Stomach smooth muscle (tissue), 2 donors: ENCODE data around the gene KLHL5.

ENCODE experiments used
- H3K27ac ChIP-seq: one replicate; pipeline ENCODE4 v1.7.0; 2013; ENCODE audit warnings: mild to moderate bottlenecking, low read length, inconsistent platforms
- H3K27me3 ChIP-seq, 2 donors: one replicate each; pipeline ENCODE4 v1.7.0; 2013; ENCODE audit warnings: low read length in 2 of 2; ENCODE audit not compliant: insufficient read depth in 2 of 2, control insufficient read depth in 1 of 2
- H3K36me3 ChIP-seq, 2 donors: one replicate each; pipeline ENCODE4 v1.7.0; 2013; ENCODE audit warnings: low read length in 2 of 2; ENCODE audit not compliant: control insufficient read depth in 2 of 2, insufficient read depth in 2 of 2
- H3K4me1 ChIP-seq: one replicate; pipeline ENCODE4 v1.7.0; 2013; ENCODE audit warnings: low read length; ENCODE audit not compliant: control insufficient read depth, insufficient read depth
- H3K4me3 ChIP-seq, 2 donors: one replicate each; pipeline ENCODE4 v1.7.0; 2013; ENCODE audit warnings: low read length in 2 of 2
- H3K9ac ChIP-seq, 2 donors: one replicate each; pipeline ENCODE4 v1.7.0; 2013; ENCODE audit warnings: low read length in 2 of 2, mild to moderate bottlenecking in 1 of 2
- H3K9me3 ChIP-seq, 2 donors: one replicate each; pipeline ENCODE4 v1.7.0; 2013; ENCODE audit warnings: low read length in 2 of 2; ENCODE audit not compliant: control insufficient read depth in 2 of 2
- donor health status: healthy.
- donor health status: Pancreatic carcinoma.

The KLHL5 gene

GRCh38 chr4:39097290-39097689 lies 35.3 kb downstream of the KLHL5 start:
- H3K9me3 ChIP-seq, result no peaks in the 10 kb centered on the region
- no peak overlapping the region for H3K27ac ChIP-seq
- H3K36me3 ChIP-seq, result peaks cover 2% of the 10 kb centered on the region in 2 donors
- no peaks in the 10 kb centered on the region for H3K4me1 ChIP-seq
- H3K27me3 ChIP-seq, result no peaks in the 10 kb centered on the region
- no peak overlapping the region for H3K4me3 ChIP-seq
- no peak overlapping the region for H3K9ac ChIP-seq

GRCh38 chr4:39102297-39102696 lies 40.3 kb downstream of the KLHL5 start:
- Histone ChIP-seq H3K9ac (no peak overlapping the region), H3K27ac (no peak overlapping the region), H3K36me3 (peaks cover 15 to 21% of the 10 kb centered on the region in 2 donors), H3K4me3 (no peak overlapping the region), H3K4me1 (no peaks in the 10 kb centered on the region), H3K27me3 (no peaks in the 10 kb centered on the region), H3K9me3 (no peaks in the 10 kb centered on the region)

GRCh38 chr4:39103291-39103690 lies 41.3 kb downstream of the KLHL5 start:
- Histone ChIP-seq H3K36me3 (peaks cover 17 to 21% of the 10 kb centered on the region in 2 donors), H3K4me3 (no peak overlapping the region), H3K9me3 (no peaks in the 10 kb centered on the region), H3K27ac (no peak overlapping the region), H3K4me1 (no peaks in the 10 kb centered on the region), H3K9ac (no peak overlapping the region), H3K27me3 (no peaks in the 10 kb centered on the region)

GRCh38 chr4:39104255-39104654 lies 42.2 kb downstream of the KLHL5 start:
- H3K27ac ChIP-seq, result no peak overlapping the region
- H3K4me1 ChIP-seq, result no peaks in the 10 kb centered on the region
- no peak overlapping the region for H3K4me3 ChIP-seq
- peaks cover 17 to 21% of the 10 kb centered on the region in 2 donors for H3K36me3 ChIP-seq
- H3K27me3 ChIP-seq, result no peaks in the 10 kb centered on the region
- H3K9me3 ChIP-seq, result no peaks in the 10 kb centered on the region
- no peak overlapping the region for H3K9ac ChIP-seq

- Histone ChIP-seq H3K36me3 (peaks cover 17 to 18% of the 10 kb centered on the region in 2 donors), H3K9ac (no peak overlapping the region), H3K27ac (no peak overlapping the region), H3K4me1 (no peaks in the 10 kb centered on the region), H3K9me3 (no peaks in the 10 kb centered on the region), H3K4me3 (no peak overlapping the region), H3K27me3 (no peaks in the 10 kb centered on the region)
Measured at GRCh38 chr4:39106011-39106410, 44.0 kb downstream of the KLHL5 start.

- no peaks in the 10 kb centered on the region for H3K27me3 ChIP-seq
- H3K9me3 ChIP-seq, result no peaks in the 10 kb centered on the region
- peaks cover 4% of the 10 kb centered on the region for H3K4me1 ChIP-seq
- peaks cover 15 to 23% of the 10 kb centered on the region in 2 donors for H3K36me3 ChIP-seq
- no peak overlapping the region for H3K27ac ChIP-seq
- no peak overlapping the region for H3K9ac ChIP-seq
- no peak overlapping the region for H3K4me3 ChIP-seq
Measured at GRCh38 chr4:39114436-39114835, 52.4 kb downstream of the KLHL5 start.

GRCh38 chr4:39118034-39118658 lies 56.1 kb downstream of the KLHL5 start:
- H3K9me3 ChIP-seq, result no peaks in the 10 kb centered on the region
- no peak overlapping the region for H3K27ac ChIP-seq
- H3K4me3 ChIP-seq, result no peak overlapping the region
- H3K9ac ChIP-seq, result no peak overlapping the region
- H3K27me3 ChIP-seq, result no peaks in the 10 kb centered on the region
- peaks cover 4% of the 10 kb centered on the region for H3K4me1 ChIP-seq
- H3K36me3 ChIP-seq, result peaks cover 8 to 20% of the 10 kb centered on the region in 2 donors

- peaks cover 2 to 7% of the 10 kb centered on the region in 2 donors for H3K36me3 ChIP-seq
Measured at GRCh38 chr4:39120418-39120817, 58.4 kb downstream of the KLHL5 start.

GRCh38 chr4:39124885-39125599 lies 63.0 kb downstream of the KLHL5 start:
- peaks cover 0 to 2% of the 10 kb centered on the region in 2 donors for H3K36me3 ChIP-seq
- H3K9me3 ChIP-seq, result no peaks in the 10 kb centered on the region
- no peaks in the 10 kb centered on the region for H3K27me3 ChIP-seq
- H3K9ac ChIP-seq, result no peak overlapping the region
- H3K4me1 ChIP-seq, result no peaks in the 10 kb centered on the region
- H3K4me3 ChIP-seq, result no peak overlapping the region
- H3K27ac ChIP-seq, result no peak overlapping the region

More at GRCh38 chr4:39120418-39120817, 58.4 kb downstream of the KLHL5 start:
- no peaks in the 10 kb centered on the region for H3K9me3 ChIP-seq
- H3K27me3 ChIP-seq, result no peaks in the 10 kb centered on the region
- no peak overlapping the region for H3K4me3 ChIP-seq
- no peak overlapping the region for H3K9ac ChIP-seq
- H3K4me1 ChIP-seq, result peaks cover 4% of the 10 kb centered on the region
- no peak overlapping the region for H3K27ac ChIP-seq

- Histone ChIP-seq H3K9ac (no peak overlapping the region), H3K27me3 (no peaks in the 10 kb centered on the region), H3K4me1 (no peaks in the 10 kb centered on the region)
Measured at GRCh38 chr4:39125600-39125985, 63.6 kb downstream of the KLHL5 start.

More at GRCh38 chr4:39125600-39125985, 63.6 kb downstream of the KLHL5 start:
- no peak overlapping the region for H3K27ac ChIP-seq
- peaks cover 0 to 2% of the 10 kb centered on the region in 2 donors for H3K36me3 ChIP-seq
- H3K4me3 ChIP-seq, result no peak overlapping the region
- H3K9me3 ChIP-seq, result no peaks in the 10 kb centered on the region
